K562 (cell line): ENCODE results near the gene GCC1.

Source experiments
- HCFC1 ChIP-seq: IDR thresholded peaks from 2 replicates; pipeline ENCODE4 v1.6.1; 2012; ENCODE audit warnings: low read depth, low read length, improper control_type of control experiment
- JUN ChIP-seq, 2 experiments: sonication (generic) in 1 of 2; formaldehyde crosslinking in 1 of 2; IDR thresholded peaks; 2 replicates each; pipeline versions ENCODE4 v1.6.1 to v1.8.0; 2012 to 2022; ENCODE audit warnings: borderline replicate concordance in 2 of 2, mild to moderate bottlenecking in 2 of 2, improper control_type of control experiment in 1 of 2, low read depth in 1 of 2, low read length in 1 of 2, missing genetic modification reagents in 1 of 2
- NCOA1 ChIP-seq: fragments of 450-650 bp; IDR thresholded peaks from 2 replicates; pipeline ENCODE4 v1.6.1; 2016; ENCODE audit warnings: low read depth
- POLR2A ChIP-seq: fragments of 450-650 bp; conservative IDR thresholded peaks from 2 replicates; pipeline ENCODE4 v1.6.1; 2016
- POLR2AphosphoS5 ChIP-seq: IDR thresholded peaks from 2 replicates; pipeline ENCODE4 v1.6.1; 2011; ENCODE audit warnings: mild to moderate bottlenecking, low read depth, low read length, moderate library complexity; ENCODE audit not compliant: control insufficient read depth, insufficient read depth
- SP1 ChIP-seq: sonication (generic); formaldehyde crosslinking; IDR thresholded peaks from 2 replicates; pipeline ENCODE4 v1.8.1; 2022; ENCODE audit warnings: mild to moderate bottlenecking, missing genetic modification reagents
- SREBF1 ChIP-seq: fragments of 150-350 bp; IDR thresholded peaks from 2 replicates; pipeline ENCODE4 v1.6.1; 2014; ENCODE audit warnings: antibody characterized with exemption, low read depth, low read length, borderline replicate concordance
- ZKSCAN8 ChIP-seq: fragments of 200-800 bp; sonication (Bioruptor generic); IDR thresholded peaks from 2 replicates; pipeline ENCODE4 v1.6.1; 2016; ENCODE audit warnings: missing genetic modification characterization, missing compliant biosample characterization
- ZNF324 ChIP-seq: fragments of 250-450 bp; sonication (Bioruptor Pico); IDR thresholded peaks from 2 replicates; pipeline ENCODE4 v1.4.0; 2020; ENCODE audit warnings: mild to moderate bottlenecking
- TF ChIP-seq, protein P1 (sequence below), 3 experiments: IDR thresholded peaks in 2 of 3; conservative IDR thresholded peaks in 1 of 3; 2 replicates each; pipeline ENCODE4 v1.5.1; 2011 to 2012; ENCODE audit warnings: low read length in 3 of 3, mild to moderate bottlenecking in 3 of 3, control low read depth in 2 of 3, improper control_type of control experiment in 1 of 3, inconsistent platforms in 1 of 3, low read depth in 1 of 3, mixed read lengths in 1 of 3, moderate library complexity in 1 of 3; ENCODE audit not compliant: insufficient read depth in 2 of 3
- TF ChIP-seq, protein P2 (sequence below), 2 experiments: fragments of 450-650 bp; formaldehyde crosslinking in 1 of 2; IDR thresholded peaks; 2 replicates each; pipeline versions ENCODE4 v1.4.0 to v1.6.1; 2014 to 2020; ENCODE audit warnings: mild to moderate bottlenecking in 2 of 2, borderline replicate concordance in 1 of 2, low read depth in 1 of 2

DNA sequence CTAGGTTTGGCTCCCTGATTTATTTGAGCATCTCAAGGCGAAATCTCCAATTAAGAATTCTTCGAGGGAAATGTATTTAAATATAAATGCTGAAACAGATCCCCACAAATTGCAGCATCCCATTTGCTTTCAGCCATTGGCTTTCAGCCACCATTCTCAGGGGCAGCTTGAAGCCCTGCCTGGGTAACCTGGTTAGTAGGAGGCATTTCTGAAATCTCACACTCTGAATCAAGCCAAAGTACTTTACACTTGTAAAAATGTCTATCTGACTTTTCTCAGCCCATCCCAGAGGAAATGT is 49.1 kb downstream of the GCC1 start:
- no peak for TF ChIP-seq NCOA1
- TF ChIP-seq JUN (IDR thresholded peaks at IDR 0.05; ENCODE audit: borderline replicate concordance, low read depth, low read length) = no peak
- no peak for TF ChIP-seq JUN (CRISPR knock-in tag; IDR thresholded peaks at IDR 0.05; ENCODE audit: borderline replicate concordance)
- no peak for TF ChIP-seq SP1 (CRISPR knock-in tag)
- TF ChIP-seq POLR2A = no peak
- TF ChIP-seq ZKSCAN8 (CRISPR knock-in tag) = no peak
- no peak for TF ChIP-seq POLR2AphosphoS5
- TF ChIP-seq, protein P1, sequence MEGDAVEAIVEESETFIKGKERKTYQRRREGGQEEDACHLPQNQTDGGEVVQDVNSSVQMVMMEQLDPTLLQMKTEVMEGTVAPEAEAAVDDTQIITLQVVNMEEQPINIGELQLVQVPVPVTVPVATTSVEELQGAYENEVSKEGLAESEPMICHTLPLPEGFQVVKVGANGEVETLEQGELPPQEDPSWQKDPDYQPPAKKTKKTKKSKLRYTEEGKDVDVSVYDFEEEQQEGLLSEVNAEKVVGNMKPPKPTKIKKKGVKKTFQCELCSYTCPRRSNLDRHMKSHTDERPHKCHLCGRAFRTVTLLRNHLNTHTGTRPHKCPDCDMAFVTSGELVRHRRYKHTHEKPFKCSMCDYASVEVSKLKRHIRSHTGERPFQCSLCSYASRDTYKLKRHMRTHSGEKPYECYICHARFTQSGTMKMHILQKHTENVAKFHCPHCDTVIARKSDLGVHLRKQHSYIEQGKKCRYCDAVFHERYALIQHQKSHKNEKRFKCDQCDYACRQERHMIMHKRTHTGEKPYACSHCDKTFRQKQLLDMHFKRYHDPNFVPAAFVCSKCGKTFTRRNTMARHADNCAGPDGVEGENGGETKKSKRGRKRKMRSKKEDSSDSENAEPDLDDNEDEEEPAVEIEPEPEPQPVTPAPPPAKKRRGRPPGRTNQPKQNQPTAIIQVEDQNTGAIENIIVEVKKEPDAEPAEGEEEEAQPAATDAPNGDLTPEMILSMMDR (IDR thresholded peaks at IDR 0.05 in 2 of 3, conservative IDR thresholded peaks at IDR 0.05 in 1 of 3; ENCODE audit: insufficient read depth in 2 of 3, low read depth in 1 of 3, low read length in 3 of 3) = no peak
- no peak for TF ChIP-seq SREBF1
- TF ChIP-seq HCFC1 = no peak
- TF ChIP-seq, protein P2, sequence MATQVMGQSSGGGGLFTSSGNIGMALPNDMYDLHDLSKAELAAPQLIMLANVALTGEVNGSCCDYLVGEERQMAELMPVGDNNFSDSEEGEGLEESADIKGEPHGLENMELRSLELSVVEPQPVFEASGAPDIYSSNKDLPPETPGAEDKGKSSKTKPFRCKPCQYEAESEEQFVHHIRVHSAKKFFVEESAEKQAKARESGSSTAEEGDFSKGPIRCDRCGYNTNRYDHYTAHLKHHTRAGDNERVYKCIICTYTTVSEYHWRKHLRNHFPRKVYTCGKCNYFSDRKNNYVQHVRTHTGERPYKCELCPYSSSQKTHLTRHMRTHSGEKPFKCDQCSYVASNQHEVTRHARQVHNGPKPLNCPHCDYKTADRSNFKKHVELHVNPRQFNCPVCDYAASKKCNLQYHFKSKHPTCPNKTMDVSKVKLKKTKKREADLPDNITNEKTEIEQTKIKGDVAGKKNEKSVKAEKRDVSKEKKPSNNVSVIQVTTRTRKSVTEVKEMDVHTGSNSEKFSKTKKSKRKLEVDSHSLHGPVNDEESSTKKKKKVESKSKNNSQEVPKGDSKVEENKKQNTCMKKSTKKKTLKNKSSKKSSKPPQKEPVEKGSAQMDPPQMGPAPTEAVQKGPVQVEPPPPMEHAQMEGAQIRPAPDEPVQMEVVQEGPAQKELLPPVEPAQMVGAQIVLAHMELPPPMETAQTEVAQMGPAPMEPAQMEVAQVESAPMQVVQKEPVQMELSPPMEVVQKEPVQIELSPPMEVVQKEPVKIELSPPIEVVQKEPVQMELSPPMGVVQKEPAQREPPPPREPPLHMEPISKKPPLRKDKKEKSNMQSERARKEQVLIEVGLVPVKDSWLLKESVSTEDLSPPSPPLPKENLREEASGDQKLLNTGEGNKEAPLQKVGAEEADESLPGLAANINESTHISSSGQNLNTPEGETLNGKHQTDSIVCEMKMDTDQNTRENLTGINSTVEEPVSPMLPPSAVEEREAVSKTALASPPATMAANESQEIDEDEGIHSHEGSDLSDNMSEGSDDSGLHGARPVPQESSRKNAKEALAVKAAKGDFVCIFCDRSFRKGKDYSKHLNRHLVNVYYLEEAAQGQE (IDR thresholded peaks at IDR 0.05; ENCODE audit: borderline replicate concordance) = no peak
- TF ChIP-seq, protein P2 (CRISPR knock-in tag; IDR thresholded peaks at IDR 0.05; ENCODE audit: low read depth) = no peak
- no peak for TF ChIP-seq ZNF324 (CRISPR knock-in tag)
